Measurements from ENCODE around the gene SEC61A2.
"Not testable (repeated sequence)": the region's sequence is repeated elsewhere in the genome, so short reads cannot be mapped to it uniquely, and the experiment has no call there.

Gene SEC61A2

DNA sequence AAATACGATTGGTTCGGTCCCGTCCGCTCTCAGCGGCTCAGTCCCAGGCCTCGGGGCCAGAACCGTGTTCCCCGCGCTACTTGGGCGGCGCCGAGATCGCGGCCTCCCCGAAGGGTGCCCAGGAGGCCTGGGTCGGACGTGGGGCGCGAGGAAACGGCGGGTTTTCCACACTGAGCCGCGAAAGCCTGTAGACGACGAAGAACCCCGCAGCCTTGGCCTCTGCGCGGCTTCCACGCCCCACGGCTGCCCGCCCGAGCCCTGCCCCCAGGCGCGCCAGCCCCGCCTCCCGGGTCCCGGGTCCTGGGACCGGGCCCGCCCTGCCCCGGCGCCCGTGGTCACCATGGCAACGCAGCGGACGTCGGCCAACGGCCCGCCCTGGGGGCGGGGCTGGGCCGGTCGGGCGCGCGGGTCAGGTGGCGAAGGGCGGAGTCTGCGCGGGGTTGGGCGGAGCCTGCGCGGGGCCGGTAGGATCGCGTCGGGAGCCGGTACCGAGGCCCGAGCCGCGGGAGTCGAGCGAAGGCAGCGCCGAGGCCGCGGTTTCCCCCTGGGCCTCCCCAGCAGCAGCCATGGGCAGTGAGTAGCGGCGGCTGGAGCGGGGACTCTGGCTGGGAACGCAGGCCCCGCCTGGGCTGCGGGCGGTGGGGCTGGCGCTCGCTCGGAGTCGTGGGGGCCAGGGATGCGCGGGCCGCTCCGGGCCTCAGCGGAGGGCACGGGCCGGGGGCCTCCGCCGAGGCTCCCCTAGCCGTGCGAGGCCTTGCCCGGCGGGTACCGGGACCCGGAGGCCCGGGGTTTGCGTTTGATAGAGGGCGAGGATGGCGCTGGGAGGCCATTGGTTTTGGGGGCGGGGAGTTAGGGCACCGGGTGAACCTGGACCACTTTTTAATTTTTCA is at the start of gene SEC61A2:
SEC61A2 (plus strand) TSS at position 456 of the 890 bp plus-strand sequence; CDS start at position 567, 111 bp downstream.
- DNase-seq: peak; percentile 86

DNA sequence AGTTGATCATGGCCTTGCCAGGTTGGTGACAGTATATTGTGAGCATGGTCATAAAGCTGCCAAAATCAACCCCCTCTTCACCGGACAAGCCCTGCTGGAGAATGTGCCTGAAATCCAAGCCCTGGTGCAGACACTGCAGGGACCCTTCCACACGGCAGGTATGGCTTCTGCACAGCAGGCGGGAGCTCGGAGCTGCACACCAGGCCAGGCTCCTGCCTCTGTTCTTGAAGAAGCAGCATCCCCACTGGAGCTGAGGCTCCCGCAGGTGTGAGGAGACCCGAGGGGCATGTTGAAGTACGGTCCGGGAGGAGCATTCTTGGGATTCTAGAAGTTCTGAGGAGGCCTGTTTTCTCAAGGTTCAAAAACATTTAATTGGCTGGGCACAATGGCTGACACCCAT is 48.0 kb upstream of the SEC61A2 start:
- DNase-seq: no peak

DNA sequence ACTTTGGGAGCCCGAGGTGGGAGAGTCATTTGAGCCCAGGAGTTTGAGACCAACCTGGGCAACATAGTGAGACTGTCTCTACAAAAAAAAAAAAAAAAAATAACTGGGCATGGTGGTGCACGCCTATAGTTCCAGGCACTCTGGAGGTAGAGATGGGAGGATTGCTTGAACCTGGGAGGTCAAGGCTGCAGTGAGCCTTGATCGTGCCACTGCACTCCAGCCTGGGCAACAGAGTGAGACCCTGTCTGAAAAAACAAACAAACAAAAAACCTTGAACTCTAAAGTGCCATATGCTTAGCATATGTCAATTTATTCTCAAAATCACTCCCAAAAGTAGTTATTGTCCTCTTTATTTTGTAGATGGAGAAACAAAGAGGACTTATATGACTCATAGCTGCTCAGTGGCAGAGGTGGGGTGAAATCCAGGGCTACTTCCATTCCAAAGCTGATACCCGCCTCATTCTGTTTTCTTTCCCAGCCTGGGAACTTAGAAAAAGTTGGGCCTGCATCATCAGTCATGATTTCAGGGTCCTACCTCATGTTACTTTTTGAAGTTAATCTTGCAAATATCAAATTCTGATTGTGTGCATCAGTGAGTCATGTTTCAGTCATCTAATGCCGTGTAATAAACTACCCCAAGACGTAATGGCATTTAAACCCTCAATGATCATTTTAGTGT is 47.5 kb upstream of the SEC61A2 start:
- DNase-seq: no peak

DNA sequence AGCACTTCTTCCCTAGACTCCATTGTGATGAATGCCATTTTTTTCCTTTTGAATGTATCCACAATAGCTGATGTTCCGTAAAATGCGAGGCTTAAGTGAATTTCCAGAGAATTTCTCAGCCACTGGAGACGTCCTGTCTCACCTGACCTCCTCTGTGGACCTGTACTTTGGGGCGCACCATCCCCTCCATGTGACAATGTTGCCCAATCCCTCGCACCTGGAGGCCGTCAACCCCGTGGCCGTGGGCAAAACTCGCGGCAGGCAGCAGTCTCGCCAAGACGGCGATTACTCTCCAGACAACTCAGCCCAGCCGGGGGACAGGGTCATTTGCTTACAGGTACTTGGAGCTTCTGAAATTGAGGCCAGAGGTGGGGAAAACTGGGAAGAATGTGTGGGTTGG is 40.6 kb upstream of the SEC61A2 start:
- no peak for DNase-seq

DNA sequence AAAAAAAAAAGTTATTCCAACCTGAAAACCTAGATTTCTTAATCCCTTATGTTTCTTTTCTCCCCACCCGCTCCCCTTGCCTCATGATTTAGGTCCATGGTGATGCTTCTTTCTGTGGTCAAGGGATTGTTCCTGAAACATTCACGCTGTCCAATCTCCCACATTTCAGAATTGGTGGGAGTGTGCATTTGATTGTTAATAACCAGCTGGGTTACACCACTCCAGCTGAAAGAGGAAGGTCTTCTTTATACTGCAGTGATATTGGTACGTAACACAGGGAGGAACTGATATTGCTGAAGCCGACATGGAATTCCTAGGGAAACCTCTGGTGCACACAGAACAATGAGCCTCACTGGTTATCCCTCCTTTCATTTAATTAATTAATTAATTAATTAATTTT is 38.1 kb upstream of the SEC61A2 start:
- DNase-seq: no peak

DNA sequence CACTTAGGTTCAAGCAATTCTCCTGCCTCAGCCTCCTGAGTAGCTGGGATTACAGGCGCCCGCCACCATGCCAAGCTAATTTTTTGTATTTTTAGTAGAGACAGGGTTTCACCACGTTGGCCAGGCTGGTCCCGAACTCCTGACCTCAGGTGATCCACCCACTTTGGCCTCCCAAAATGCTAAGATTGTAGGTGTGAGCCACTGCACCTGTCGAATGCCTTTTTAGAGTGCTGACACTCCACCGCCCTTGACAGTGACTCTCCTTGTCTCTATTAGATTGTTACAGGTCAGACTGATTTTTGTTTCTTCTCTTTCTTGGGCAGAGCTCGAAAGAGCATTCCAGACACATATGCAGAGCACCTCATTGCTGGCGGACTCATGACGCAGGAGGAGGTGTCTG is 32.1 kb upstream of the SEC61A2 start:
- not testable (repeated sequence) for DNase-seq

DNA sequence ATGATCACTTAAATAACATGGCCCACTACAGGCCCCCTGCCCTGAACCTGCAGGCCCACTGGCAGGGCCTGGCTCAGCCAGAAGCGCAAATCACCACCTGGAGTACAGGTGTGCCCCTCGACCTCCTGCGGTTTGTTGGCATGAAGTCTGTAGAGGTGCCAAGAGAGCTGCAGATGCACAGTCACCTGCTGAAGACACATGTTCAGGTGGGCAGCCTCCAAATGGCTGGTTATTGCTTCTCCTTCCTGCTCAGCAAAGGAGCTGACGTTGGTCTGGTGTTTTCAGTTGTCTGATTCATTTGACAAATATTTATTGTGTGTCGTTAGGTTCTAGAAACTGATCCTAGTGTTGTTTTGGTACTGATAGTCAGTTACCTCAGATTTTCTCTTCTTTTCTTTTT is 31.7 kb upstream of the SEC61A2 start:
- DNase-seq: peak; percentile 3

DNA sequence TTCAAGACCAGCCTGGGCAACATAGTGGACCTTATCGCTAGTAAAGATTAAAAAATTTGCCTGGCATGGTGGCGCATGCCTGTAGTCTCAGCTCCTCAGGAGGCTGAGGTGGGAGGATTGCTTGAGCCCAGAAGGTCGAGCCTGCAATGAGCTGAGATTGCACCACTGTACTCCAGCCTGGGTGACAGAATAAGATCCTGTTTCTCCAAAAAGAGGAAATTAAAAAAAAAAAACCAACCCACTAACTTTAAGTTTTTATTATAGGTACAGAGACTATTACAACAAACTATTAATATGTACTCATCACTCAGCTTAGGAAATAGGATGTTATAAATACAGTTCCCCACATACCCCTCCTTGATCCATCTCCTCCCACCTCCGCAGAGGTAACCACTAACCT is 30.5 kb upstream of the SEC61A2 start:
- no peak for DNase-seq

DNA sequence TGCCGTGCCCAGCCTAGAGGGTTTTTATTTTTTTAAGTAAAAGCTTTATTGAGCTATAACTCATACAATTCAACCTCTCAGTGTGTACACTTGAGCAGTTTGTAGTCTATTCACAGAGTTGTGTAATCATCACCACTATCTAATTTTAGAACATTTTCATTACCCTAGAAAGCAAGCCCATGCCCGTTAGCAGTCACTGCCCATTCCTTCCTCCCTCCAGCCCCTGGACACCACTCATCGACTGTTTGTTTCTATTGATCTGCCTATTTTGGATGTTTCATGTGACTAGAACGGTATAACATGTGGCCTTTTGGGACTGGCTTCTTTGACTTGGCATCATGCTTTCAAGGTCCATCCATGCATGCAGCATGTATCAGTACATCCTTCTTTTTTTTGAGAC is 25.7 kb upstream of the SEC61A2 start:
- DNase-seq: no peak

DNA sequence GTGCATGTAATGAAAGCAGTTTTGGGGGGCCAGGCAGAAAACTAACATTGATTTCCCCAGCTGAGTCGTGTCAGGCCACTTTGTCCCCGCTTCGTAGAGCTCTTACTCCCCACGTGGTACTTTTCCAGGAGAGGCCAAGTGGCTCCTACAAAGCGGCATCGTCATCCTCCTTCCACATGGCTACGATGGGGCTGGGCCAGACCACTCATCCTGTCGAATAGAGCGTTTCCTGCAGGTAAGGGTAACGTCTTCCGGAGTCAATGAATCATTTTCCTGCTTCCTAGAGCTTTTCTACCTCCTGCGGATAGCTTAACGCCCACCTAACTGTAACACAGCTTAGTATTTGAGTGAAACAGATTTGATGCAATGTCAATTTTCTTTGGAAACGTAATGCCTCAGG is 21.7 kb upstream of the SEC61A2 start:
- no peak for DNase-seq

DNA sequence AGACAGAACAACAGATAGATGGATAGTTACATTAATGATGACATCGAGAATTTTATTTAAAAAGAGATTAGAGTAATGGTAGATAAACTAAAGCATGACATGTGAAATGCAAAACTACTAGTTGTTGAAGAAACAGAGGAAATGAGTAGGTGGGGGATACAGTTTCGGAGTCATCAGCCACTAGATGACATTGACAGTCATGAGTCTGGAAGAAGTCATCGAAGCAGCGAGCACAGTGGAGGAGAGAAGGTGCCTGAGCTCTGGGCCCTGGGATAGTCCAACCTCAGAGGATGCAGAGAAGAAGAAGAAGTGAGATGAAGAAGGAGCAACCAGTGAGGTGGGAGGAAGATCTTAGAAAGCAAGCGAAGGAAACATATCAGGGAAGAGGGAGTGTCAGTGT is 20.2 kb upstream of the SEC61A2 start:
- DNase-seq: no peak

DNA sequence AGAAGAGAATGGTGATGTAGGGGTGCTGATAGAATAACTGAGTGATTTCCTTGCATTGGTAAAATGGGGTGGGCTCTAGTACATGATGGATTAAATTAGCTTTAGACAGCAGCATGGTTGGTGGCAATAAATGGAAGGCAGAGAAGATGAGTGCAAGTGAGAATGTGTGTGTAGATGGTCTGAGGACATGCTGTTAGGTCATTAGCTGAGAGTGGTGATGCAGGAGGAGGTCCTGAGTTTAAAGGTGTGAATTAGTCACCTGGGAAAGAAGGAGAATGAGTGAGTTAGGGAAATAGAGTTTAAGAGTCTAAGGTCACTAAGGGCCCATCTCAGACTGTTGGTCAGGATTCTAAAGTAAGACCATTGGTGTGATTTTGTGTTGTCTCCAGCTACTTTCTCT is 17.9 kb upstream of the SEC61A2 start:
- DNase-seq: no peak

DNA sequence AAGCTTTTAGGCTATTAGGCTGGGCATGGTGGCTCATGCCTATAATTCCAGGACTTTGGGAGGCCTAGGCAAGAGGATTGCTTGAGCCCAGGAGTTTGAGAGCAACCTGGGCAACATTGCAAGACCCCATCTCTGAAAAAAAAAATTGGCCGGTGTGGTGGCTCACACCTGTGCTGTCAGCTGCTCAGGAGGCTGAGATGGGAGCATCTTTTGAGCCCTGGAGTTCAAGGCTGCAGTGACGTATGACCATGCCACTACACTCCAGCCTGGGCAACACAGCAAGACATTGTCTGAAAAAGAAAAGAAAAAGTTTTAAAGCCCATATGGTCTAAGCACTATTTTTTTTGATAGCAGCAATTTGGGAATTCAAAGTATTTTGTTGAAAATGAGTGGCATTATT is 15.8 kb upstream of the SEC61A2 start:
- no peak for DNase-seq

DNA sequence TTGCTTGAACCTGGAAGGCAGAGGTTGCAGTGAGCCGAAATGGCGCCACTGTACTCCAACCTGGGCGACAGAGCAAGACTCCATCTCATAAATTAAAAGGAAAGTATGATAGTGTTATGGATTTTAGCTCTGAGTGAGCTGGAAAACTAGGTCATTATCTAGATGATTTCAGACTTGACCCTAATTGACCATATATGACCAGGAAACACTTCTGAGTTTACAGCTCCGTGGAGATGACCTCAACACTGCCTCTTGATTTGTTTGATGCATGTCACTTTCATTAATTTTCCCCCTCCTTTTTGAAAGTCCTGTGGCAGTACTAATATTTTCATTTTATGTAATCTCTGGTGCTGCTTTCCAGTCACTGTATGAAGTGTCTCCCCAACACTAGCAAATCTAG is 7.8 kb upstream of the SEC61A2 start:
- no peak for DNase-seq

DNA sequence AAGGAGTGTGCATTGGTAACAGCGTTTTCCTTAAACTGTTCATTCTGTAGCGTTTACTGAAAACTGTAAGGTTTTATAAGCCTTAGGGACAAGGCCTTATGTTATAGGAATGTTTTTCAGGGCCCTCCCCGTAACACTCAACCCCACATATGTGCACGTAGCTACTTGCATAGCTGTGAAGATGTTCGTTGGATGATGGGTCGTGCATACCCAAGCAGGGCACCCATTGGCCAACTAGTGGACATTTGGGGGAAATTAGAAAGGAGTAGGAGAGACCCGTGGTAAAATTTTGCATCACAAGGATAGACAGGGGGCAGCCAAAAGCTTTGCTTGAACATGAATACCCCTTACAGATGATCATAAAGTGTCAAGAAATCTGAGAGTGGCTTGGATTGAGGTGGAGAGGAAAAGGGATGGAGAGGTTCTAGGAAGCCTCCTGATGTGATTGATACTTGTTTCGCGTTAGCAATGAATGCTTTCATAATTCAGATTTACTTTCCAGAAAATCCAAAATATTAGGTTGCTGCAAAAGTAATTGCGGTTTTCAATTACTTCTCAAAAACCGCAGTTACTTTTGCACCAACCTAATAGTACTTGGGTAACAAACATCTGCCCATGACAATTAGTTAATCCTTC is 878 bp downstream of the SEC61A2 start:
- DNase-seq: no peak

DNA sequence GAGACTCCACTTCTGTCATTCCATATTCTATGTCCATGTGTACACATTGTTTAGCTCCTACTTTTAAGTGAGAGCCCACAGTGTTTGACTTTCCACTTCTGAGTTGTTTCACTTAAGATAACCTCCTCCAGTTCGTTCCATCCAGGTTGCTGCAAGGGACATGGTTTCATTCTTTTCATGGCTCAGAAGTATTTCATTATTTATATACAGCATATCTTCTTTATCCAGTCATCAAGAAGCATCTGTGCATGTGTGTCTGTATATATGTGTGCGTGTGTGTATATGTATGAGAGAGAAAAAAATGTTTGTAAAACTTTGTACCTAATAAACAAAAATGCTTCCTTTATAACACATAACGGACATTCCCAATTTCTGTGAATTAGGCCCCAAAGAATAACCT is 6.2 kb downstream of the SEC61A2 start:
- no peak for DNase-seq

DNA sequence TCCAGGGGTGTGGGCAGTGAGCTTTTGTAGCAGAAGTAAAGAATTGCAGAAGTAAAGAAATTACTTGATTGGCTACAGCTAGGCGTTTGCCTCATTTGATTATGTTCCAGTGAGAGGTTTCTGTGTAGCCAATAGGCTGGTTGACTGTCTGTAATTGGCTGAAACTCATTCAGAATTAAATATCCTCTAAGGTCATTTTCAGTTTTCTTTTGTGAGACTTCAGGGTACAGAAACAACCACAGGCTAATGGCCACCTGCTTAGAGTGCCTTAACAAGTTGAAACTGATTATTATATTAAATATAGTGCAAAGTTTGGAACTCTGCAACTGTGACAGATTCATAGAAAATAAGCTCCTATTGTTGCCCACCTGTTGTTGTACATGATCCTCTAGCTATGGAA is 10.6 kb downstream of the SEC61A2 start:
- DNase-seq: no peak

DNA sequence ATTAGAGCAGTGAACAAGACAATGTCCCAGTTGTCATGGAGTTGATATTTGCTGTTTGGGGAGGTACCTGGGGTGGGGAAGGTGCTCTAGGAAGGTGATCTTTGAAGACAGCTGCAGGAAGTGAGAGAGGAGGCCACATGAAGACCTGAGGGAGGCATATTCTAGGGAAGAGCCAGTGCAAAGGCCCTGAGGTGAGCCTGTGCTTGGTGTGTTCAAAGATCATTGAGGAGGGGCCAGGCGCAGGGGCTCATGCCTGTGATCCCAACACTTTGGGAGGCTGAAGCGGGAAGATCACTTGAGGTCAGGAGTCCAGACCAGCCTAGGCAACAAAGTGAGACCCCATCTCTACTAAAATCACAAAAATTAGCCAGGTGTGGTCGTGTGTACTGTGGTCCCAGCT is 15.1 kb downstream of the SEC61A2 start:
- no peak for DNase-seq

DNA sequence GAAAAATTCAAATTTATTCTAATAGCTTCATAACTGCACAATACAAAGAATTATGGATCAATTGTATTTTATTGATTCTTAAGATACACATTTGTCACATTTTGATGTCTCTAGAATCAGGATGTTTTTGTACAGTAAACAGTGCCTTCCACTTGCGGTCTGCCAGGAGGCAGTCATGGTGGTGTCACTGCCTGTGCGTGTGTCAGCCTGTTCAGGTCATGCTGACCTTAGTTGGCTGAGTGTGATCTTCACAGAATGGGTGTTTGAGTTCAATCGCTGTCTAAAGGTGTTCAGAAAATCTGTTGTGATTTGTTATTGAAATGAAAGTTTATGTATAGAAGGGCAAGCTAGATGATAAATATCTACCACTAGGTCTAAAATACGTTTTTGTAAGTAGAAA is 20.7 kb downstream of the SEC61A2 start:
- no peak for DNase-seq

DNA sequence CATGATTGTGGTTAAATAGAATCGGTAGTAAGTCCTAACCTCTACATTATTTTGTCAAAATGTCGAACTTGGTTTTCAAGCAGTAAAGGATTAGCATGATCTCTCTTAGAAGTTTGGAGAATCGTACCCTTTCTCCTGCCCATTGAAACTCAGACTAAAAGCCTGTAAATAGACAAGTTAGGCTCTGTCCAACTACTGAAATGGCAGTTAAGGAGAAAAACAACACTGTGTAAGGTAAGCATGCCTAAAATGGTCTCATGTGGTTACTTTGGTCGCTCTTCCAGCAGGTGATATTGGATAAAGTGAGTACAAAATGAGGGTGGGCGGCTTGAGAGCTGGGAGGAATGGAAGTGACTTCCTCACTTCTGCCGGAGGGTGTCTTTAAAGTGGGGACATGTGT is 25.0 kb downstream of the SEC61A2 start:
- no peak for DNase-seq

DNA sequence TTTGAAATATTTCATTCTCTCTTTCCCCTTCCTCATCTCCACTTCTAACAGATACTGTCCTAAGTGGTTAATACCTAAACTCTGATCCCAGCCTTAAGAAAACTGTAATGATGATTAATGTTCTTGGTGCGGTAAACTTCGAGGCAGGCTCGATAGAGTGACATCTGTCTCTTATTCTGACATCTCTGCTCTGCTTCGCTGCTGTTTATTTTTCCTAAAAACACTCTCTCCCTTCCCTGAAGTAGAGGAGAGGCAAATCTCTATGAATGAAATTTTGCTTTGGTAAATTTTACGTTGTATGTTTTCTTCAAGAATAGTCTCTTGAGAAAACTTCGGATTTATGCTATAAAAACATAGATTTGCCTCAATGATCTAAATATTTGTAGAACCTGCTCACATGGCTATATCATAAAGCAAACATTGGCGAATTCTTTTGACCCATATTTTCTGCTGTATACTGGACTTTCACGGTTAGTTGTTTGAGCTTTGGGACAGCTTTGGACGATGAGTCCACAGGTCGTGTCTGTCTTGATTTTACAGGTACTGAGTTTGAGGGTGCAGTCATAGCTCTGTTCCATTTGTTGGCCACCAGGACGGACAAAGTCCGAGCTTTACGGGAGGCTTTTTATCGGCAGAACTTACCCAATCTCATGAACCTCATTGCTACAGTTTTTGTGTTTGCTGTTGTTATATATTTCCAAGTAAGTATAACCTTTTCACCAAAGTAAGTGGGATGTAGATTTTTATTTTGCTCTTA is 27.1 kb downstream of the SEC61A2 start:
- DNase-seq: no peak

DNA sequence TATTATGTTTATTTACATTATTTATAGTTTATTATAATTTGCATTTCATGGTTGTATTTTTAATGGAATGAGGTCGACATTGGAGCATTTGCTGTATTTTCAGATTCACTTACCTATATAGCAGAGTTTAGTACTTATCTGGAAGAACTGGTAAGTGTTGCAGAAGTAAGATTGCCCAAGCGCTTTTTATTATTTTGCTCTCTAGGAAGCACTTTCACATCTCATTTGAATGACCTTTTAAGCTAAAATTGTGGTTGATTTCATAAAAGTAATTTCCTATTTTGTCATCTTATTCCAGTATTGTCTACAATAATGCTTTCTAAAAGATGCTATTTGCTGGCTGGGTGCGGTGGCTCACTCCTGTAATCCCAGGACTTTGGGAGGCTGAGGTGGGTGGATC is 28.6 kb downstream of the SEC61A2 start:
- DNase-seq: no peak

DNA sequence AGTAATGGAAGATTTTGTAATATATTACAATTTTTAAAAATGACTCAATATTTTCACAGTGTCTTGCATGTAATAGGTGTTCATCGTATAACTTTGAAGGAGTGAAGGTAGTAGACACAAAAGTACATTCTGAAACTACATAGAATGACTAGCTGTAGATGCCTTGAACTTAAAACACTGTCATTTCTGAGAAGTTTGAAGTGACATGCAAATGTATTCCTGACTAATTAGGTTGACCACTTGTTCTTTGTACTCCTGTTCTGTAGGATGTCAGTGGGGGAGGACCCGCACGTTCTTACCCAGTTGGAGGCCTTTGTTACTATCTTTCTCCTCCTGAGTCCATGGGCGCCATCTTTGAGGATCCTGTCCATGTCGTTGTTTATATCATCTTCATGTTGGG is 31.2 kb downstream of the SEC61A2 start:
- no peak for DNase-seq

Data from NCI-H2107 (cell line).